NT2/D1 (cell line): ENCODE data around the gene ARSH.
"Not testable (repeated sequence)": the region's sequence is repeated elsewhere in the genome, so short reads cannot be mapped to it uniquely, and the experiment has no call there.

Experiments
- DNase-seq: peaks from one replicate; pipeline ENCODE4 v3.0.0-alpha.2; 2011; ENCODE audit warnings: low read depth, low spot score
- H3K27me3 ChIP-seq: 2 replicates; pipeline ENCODE4 v1.6.0; 2011; ENCODE audit warnings: mild to moderate bottlenecking; ENCODE audit not compliant: insufficient read length, insufficient read depth
- H3K36me3 ChIP-seq: 2 replicates; pipeline ENCODE4 v1.6.1; 2011; ENCODE audit warnings: mild to moderate bottlenecking, low read length, mixed read lengths; ENCODE audit not compliant: insufficient read depth, insufficient read length
- H3K4me1 ChIP-seq: 2 replicates; pipeline ENCODE4 v1.5.1; 2011; ENCODE audit not compliant: insufficient read depth, insufficient read length
- H3K4me3 ChIP-seq: 2 replicates; pipeline ENCODE4 v1.5.1; 2011; ENCODE audit warnings: low read depth; ENCODE audit not compliant: insufficient read length
- H3K9ac ChIP-seq: 2 replicates; pipeline ENCODE4 v1.6.0; 2011; ENCODE audit warnings: low read depth; ENCODE audit not compliant: insufficient read length
- H3K9me3 ChIP-seq: 2 replicates; pipeline ENCODE4 v1.5.1; 2011; ENCODE audit warnings: mild to moderate bottlenecking, low read length; ENCODE audit not compliant: insufficient read depth
- SUZ12 ChIP-seq: IDR thresholded peaks from 2 replicates; pipeline ENCODE4 v1.6.1; 2011; ENCODE audit not compliant: insufficient read length, insufficient read depth; ENCODE audit errors: extremely low read depth
- YY1 ChIP-seq: IDR thresholded peaks from 2 replicates; pipeline ENCODE4 v1.6.1; 2011; ENCODE audit not compliant: insufficient read length, insufficient read depth
- ZNF274 ChIP-seq: IDR thresholded peaks from 2 replicates; pipeline ENCODE4 v1.6.1; 2011; ENCODE audit warnings: mild to moderate bottlenecking, low read depth, low read length

Gene ARSH

DNA sequence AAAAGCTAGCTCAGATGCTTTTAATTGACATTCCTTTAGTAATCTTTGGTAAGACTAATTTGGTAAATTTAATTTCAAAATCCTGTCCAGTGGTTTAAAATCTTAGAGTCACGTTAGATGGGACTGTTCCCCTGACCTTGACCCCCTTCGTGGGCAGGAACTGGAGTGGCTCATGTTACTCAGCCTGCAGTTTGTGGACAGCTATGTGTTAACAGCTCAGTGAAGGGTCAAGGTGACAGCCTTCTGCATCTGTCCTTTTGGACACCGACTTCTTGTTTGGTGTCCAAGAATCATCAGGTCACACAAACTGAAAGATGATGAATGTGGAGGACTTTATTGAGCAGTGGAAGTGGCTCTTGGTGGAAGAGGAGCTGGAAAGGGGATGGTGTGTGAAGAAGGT is 37.9 kb downstream of the ARSH start:
- Histone ChIP-seq H3K4me1 (no peaks in the 10 kb centered on the region), H3K36me3 (no peaks in the 10 kb centered on the region), H3K9ac (no peak overlapping the region), H3K9me3 (no peaks in the 10 kb centered on the region), H3K4me3 (no peak overlapping the region), H3K27me3 (no peaks in the 10 kb centered on the region)
- no peak for DNase-seq
- TF ChIP-seq SUZ12, result no peak
- no peak for TF ChIP-seq YY1
- no peak for TF ChIP-seq ZNF274

DNA sequence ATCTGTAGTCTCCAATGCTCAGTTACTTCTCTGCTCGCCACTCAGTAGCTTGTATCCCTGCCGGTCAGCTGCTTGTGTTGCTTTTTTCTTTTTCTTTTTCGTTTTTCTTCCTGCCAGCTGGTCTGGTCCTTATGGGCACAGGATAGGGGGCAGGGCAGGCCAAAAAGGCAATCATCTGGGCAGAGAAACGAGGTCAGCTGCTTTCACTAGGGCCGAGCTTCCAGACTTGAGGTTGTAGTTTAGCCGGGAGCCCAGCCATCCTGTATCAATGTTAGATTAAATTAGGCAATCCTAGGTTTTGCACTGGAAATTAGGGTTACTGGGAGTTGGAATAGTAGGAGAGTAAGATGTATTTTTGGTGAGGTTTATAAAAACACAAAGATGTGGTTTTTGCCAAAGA is 38.3 kb downstream of the ARSH start:
- no peak overlapping the region for H3K4me3 ChIP-seq
- no peak overlapping the region for H3K9ac ChIP-seq
- no peak for TF ChIP-seq ZNF274
- TF ChIP-seq YY1, result no peak
- TF ChIP-seq SUZ12, result no peak
- H3K4me1 ChIP-seq, result no peaks in the 10 kb centered on the region
- no peaks in the 10 kb centered on the region for H3K9me3 ChIP-seq
- H3K27me3 ChIP-seq, result no peaks in the 10 kb centered on the region
- DNase-seq, result no peak
- no peaks in the 10 kb centered on the region for H3K36me3 ChIP-seq

DNA sequence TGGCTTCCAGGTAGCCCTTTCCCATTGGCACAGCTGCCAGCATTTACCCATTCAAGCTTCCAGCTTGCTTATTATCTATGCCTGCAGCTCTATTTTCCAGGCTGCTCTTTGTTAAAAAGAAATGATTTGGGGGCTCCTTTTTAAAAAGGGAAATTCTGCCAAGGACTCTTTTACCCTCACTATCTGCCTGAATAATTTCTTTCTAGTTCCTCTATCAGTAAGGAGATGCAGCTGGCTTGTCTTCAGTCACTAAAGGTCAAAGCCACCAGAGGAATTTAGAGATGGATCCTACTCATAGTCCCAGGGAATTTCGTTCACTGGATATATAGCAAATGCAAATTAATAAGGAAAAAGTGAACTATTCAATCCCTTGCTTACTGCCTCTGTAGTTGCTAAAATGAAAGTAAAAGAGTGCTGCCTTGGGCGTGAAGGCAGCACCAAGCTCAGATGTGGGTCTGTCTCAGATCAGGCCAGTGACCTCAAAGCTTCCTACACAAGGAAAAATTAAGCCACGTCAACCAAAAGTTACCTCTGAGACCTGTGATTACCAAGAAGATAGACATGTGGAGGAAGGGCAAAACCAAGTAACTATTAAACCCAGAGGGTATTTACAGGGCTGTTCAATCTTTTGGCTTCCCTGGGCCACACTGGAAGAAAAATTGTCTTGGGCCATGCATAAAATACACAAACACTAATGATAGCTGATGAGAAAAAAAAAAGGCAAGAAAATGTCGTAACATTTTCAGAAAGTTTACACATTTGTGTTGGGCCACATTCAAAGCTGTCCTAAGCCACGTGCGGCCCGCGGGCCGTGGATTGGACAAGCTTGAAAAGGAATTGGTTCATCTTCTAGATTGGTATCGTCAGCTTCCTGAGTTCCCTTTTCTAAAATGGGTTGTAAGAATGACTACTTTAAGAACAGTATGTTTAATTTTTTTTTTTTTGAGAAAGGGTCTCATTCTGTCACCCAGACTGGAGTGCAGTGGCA is 40.2 kb downstream of the ARSH start:
- Histone ChIP-seq H3K27me3 (no peaks in the 10 kb centered on the region), H3K4me3 (no peak overlapping the region), H3K9ac (no peak overlapping the region), H3K9me3 (no peaks in the 10 kb centered on the region), H3K36me3 (no peaks in the 10 kb centered on the region), H3K4me1 (no peaks in the 10 kb centered on the region)
- TF ChIP-seq YY1 (no peak), ZNF274 (no peak), SUZ12 (no peak)
- DNase-seq, result no peak

DNA sequence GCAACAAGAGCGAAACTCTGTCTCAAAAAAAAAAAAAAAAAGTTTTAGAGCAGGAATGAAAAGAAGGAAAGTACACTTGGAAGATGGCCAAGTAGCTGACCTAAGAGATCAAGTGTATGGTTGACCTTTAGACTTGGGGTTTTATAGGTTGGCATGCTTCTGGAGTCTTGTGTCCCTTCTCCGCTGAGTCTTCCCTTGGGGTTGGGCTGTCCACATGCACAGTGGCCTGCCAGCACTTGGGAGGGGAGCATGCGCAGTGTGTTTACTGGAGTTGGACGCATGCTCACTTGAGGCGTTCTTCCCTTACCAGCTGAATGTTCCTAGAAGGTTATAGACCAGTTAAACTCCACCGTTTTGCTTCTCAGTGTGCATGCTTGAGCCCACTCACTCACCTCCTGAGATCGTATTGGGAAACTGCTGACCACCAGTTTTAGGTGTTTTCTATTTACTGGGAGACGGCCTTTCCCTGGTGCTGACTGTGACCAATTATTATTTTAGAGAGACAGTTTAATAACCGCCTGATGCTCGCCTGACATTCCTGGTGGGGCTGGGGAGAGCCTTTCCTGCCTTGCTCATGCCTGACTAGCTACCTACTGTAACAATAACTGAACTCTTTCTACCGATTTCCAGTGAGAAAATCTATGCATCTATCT is 44.3 kb downstream of the ARSH start:
- not testable (repeated sequence) for H3K27me3 ChIP-seq, H3K36me3 ChIP-seq, DNase-seq, H3K9me3 ChIP-seq, H3K4me1 ChIP-seq, H3K9ac ChIP-seq, H3K4me3 ChIP-seq

DNA sequence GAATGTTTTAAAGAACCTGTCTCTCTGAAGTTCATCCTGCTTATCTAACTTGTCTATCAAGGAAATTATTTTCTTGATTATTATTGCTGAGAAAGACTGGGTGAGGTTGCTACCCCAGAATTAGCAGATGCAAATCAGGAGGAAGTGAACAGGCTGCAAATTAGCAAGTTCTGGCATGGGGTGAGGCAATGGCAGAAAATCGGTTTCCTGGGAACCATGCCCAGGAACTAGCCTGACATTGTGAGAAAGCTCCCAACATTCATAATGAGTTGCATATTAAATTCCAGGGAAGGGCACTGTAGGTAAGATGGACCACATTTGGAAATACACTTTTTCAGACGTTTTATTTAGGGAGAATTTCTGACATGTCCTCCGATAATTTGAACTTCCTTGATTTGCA is 46.5 kb downstream of the ARSH start:
- H3K9ac ChIP-seq, result no peak overlapping the region
- no peak for DNase-seq
- H3K4me3 ChIP-seq, result no peak overlapping the region
- no peaks in the 10 kb centered on the region for H3K36me3 ChIP-seq
- no peaks in the 10 kb centered on the region for H3K27me3 ChIP-seq
- no peaks in the 10 kb centered on the region for H3K4me1 ChIP-seq
- H3K9me3 ChIP-seq, result 0 out of 2 replicates have a peak, but pooled peaks cover under 1% of the 10 kb centered on the region
- TF ChIP-seq SUZ12 (no peak), YY1 (no peak), ZNF274 (no peak)

DNA sequence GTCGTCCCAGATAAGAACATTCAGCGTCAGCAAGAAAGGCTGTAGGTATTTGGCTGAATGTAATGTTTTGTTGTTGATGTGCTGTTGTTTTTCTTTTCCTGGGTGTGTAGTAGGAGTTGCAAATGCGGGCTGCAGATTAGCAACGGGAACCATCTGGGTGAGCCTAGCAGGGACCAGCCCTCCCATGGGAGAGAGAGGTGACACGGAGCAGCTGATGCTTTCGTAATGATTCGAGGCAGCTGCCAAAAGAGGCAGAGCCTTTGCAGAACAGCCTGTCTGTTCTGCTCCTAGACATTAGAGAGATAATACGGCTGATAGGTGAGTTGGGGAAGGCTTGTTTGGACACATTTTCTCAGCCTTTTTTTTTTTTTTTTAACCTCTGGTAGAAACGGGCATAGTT is 60.2 kb downstream of the ARSH start:
- Histone ChIP-seq H3K4me3 (no peak overlapping the region), H3K27me3 (no peaks in the 10 kb centered on the region), H3K36me3 (no peaks in the 10 kb centered on the region), H3K9me3 (no peaks in the 10 kb centered on the region), H3K4me1 (no peaks in the 10 kb centered on the region), H3K9ac (no peak overlapping the region)
- no peak for DNase-seq
- TF ChIP-seq YY1 (no peak), ZNF274 (no peak), SUZ12 (no peak)

DNA sequence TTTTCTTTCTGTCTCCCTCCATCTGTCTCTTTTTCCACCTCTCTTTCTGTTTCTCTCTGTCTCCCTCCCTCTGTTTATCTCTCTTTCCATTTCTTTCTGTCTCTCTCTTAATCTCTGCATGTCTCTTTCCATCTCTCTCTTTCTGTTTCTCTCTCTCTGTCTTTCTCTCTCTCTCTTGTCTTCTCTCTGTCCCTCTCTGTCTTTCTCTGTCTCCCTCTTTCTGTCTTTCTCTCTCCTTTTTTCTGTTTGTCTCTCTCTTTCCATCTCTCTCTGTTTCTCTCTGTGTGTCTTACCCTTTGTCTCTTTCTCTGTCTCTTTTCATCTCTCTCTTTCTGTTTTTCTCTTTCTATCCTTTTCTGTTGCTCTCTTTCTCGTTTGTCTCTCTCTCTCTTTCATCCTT is 69.6 kb downstream of the ARSH start:
- Histone ChIP-seq H3K27me3 (peaks cover 8% of the 10 kb centered on the region), H3K9ac (no peak overlapping the region), H3K4me1 (no peaks in the 10 kb centered on the region), H3K9me3 (no peaks in the 10 kb centered on the region), H3K4me3 (no peak overlapping the region), H3K36me3 (no peaks in the 10 kb centered on the region)
- DNase-seq, result no peak
- no peak for TF ChIP-seq ZNF274
- no peak for TF ChIP-seq SUZ12
- no peak for TF ChIP-seq YY1
